ENCODE results near the gene TAF1. TPM values are rescaled to one million over a fixed set of nuclear protein-coding genes. Genes with fewer than 3 reads are reported as not detected.
A peak's percentile ranks its signal among the peaks of the same experiment; 100 is the strongest.
"Not testable (repeated sequence)": the region's sequence is repeated elsewhere in the genome, so short reads cannot be mapped to it uniquely, and the experiment has no call there.

Gene TAF1
- total RNA-seq, 1 donor from 2014 or later, result 15.8 TPM

GRCh38 chrX:71493111-71493613 is 127.0 kb downstream of the TAF1 start:
- DNase-seq (peak; percentile 22), ATAC-seq (peak; percentile 67)
- intact Hi-C loops (cut with micrococcal nuclease), result no loop called here

- DNase-seq; ATAC-seq; intact Hi-C loops (cut with micrococcal nuclease): not testable (repeated sequence)
Measured at GRCh38 chrX:71495979-71496378, 129.8 kb downstream of the TAF1 start.

GRCh38 chrX:71496476-71496875 is 130.3 kb downstream of the TAF1 start:
- DNase-seq, result no peak
- intact Hi-C loops (cut with micrococcal nuclease), result no loop called here
- no peak for ATAC-seq

GRCh38 chrX:71502080-71502479 is 135.9 kb downstream of the TAF1 start:
- ATAC-seq; intact Hi-C loops (cut with micrococcal nuclease); DNase-seq: not testable (repeated sequence)

GRCh38 chrX:71504346-71504745 is 138.2 kb downstream of the TAF1 start:
- intact Hi-C loops (cut with micrococcal nuclease), result no loop called here
- DNase-seq (no peak), ATAC-seq (no peak)

- ATAC-seq (no peak), DNase-seq (no peak)
- intact Hi-C loops (cut with micrococcal nuclease), result no loop called here
Measured at GRCh38 chrX:71509289-71509688, 143.1 kb downstream of the TAF1 start.

GRCh38 chrX:71510161-71510560 is 144.0 kb downstream of the TAF1 start:
- intact Hi-C loops (cut with micrococcal nuclease), result no loop called here
- no peak for ATAC-seq

GRCh38 chrX:71513731-71514130 is 147.6 kb downstream of the TAF1 start:
- DNase-seq; intact Hi-C loops (cut with micrococcal nuclease); ATAC-seq: not testable (repeated sequence)

More at GRCh38 chrX:71510161-71510560, 144.0 kb downstream of the TAF1 start:
- DNase-seq, result no peak

GRCh38 chrX:71514367-71515037 is 148.3 kb downstream of the TAF1 start:
- intact Hi-C loops (cut with micrococcal nuclease), result no loop called here
- ATAC-seq, result peak; percentile 72
- no peak for DNase-seq

- intact Hi-C loops (cut with micrococcal nuclease), result no loop called here
Measured at GRCh38 chrX:71515038-71515396, 148.9 kb downstream of the TAF1 start.

More at GRCh38 chrX:71515038-71515396, 148.9 kb downstream of the TAF1 start:
- DNase-seq (peak; percentile 65), ATAC-seq (peak; percentile 98)

Other genes starting within 250 kb of the TAF1 start
- gene MED12, start 247.8 kb upstream of the TAF1 start, total RNA-seq, result 18.3 TPM
- 0.92 TPM for gene NLGN3, start 221.5 kb upstream of the TAF1 start, total RNA-seq
- gene GJB1, start 143.1 kb upstream of the TAF1 start, total RNA-seq, result not detected
- gene ZMYM3, start 112.2 kb upstream of the TAF1 start, total RNA-seq, result 16.3 TPM
- 105 TPM for gene NONO, start 82.7 kb upstream of the TAF1 start, total RNA-seq
- 88.6 TPM for gene ITGB1BP2, start 64.6 kb upstream of the TAF1 start, total RNA-seq
- gene OGT, start 166.7 kb downstream of the TAF1 start, total RNA-seq, result 96.4 TPM
- 1.5 TPM for gene GCNA, start 212.1 kb downstream of the TAF1 start, total RNA-seq